ENCODE data around the gene WDR1.

WDR1 gene

GRCh38 chr4:10098780-10099160, 17.8 kb downstream of the WDR1 start:
- no peak for DNase-seq (ENCODE audit: low spot score)

DNA sequence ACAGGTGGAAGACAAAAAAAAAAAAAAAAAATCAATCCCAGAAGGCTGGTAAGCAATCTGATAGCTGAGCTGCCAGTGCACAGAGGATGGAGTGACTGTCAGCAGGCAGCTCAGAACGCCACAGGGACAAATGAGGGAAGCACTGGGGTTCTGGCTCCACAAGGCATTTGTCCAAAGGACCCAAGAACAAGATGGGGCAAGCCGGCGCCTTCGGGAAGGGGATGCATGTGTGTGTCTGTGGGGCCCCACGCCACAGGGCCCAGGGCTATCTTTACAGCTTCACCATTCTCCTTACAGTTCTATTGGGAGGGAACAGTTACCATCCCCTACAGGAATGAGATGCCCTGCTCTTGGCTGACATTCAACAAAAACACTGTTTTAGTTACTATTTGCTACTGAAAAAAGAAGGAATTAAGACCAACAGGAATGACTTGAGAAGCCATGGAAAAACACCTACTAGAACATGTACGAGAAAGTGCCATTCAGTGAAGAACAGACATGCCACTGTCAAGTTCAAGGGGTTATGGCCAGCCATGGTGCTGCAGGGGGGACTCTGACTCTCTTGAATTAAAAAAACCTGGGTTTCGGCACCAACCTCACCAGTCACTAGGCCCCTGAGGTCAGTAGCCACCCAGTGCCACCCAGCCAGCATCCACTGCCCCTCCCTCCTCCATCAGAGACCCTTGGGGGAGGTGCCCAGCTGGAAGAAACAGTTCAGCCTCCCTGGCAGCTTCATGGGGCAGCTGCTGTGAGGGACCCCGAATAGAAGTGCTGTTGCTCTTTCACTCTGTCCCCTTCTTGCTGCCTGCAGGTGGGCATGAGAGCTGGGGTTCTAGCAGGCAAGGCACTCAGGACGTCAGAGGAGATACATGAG, 18.5 kb downstream of the WDR1 start:
- no peak for DNase-seq (ENCODE audit: low spot score)

- no peak for DNase-seq (ENCODE audit: low spot score)
Observed at GRCh38 chr4:10096978-10097335, 19.6 kb downstream of the WDR1 start.

- DNase-seq (ENCODE audit: low spot score): no peak
Observed at GRCh38 chr4:10096201-10096977, 20.2 kb downstream of the WDR1 start.

GRCh38 chr4:10095296-10095991, 21.2 kb downstream of the WDR1 start:
- DNase-seq (ENCODE audit: low spot score): no peak

DNA sequence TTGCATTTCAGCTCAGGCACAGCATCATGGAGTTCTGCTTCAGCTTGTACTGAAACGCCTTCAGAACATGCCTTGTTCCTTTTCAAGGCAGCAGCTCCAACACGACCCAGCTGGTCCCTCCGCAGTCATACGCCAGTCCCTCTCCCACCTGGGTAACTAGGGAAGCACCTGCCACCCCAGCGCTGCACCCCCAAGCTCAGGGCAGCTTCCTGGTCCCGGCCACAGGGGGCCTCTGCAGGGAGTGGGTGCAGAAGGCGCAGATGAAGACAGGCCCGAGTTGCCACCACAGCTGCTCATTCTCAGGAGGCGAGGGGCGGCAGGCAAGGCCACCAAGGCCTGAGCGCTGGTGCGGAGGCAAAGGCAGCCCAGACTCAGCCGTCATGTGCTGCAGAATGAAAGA, 21.8 kb downstream of the WDR1 start:
- no peak for DNase-seq (ENCODE audit: low spot score)

DNA sequence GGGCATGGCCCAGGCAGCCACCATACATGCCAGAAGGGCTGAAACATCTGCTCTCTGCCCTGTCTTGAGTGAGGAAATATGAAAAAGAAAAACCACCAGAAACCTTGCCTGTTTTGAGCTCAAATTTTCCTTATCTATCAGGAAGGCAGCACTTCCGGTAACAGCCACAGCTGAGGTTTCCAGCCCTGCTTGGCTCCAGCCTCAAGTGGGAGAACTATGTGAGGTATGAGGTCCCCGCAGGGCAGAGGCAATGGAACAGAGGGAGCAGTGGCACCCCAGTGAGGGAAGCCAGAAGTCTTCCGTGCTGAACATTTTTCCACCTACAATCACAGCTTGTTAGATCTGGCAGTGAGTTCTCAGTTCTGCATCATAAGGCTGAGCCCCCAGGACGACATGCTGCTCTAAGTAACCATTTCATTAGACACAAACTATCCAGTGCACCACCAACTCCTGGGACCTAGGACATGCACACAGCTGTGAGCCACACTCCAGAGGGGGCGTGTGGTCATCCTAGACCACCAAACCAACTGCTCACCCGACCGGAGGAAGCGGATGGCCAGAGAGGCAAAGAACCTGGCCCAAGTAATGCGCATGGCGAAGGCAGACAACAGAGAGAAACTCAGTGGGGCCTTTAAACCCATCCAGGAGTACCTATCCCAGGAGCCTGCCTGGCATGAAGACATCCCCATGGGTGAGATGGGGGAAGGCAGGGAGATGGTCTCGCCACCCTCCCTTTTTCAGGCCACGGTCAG, 22.6 kb downstream of the WDR1 start:
- no peak for DNase-seq (ENCODE audit: low spot score)

- DNase-seq (ENCODE audit: low spot score): no peak
Observed at GRCh38 chr4:10093271-10093621, 23.4 kb downstream of the WDR1 start.

GRCh38 chr4:10092481-10093270, 23.9 kb downstream of the WDR1 start:
- no peak for DNase-seq (ENCODE audit: low spot score)

GRCh38 chr4:10091531-10092181, 24.9 kb downstream of the WDR1 start:
- DNase-seq (ENCODE audit: low spot score): no peak

DNA sequence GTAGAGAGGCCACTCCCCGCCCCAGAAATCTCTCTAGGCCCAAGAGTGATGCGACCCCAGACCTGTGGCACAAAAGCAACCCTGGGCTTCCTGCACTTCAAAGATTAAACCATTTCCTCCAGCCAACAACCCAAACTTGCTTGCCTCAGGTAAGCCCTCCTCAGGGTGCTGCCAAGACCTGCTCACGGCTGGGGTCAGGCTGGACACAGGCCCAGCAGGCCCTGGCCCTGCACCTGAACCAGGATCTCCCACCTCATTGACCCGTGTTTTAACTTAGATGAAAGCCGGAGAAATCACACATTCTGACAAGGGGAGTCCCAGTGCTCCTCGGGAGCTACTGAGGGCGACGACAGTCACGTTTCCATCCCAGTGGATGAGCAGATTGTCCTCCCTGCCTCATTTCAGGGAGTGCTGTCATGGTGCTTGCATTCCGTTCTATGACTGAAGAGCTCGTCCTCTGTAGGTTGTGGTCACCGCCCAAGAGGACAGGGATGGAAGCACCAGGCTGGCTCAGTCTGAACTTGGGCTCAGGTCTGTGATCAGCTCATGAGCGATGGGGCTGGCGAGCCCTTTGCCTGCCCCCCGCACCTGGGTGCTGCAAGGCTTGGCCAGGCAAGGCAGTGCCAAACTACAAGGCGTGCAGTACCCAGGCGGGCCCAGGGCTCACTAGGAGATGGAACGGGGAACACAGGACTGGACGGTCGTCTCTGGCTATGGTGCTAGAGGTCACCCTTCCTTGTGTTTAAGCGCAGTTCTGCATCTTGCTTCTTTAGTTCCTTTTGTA, 25.9 kb downstream of the WDR1 start:
- no peak for DNase-seq (ENCODE audit: low spot score)

DNA sequence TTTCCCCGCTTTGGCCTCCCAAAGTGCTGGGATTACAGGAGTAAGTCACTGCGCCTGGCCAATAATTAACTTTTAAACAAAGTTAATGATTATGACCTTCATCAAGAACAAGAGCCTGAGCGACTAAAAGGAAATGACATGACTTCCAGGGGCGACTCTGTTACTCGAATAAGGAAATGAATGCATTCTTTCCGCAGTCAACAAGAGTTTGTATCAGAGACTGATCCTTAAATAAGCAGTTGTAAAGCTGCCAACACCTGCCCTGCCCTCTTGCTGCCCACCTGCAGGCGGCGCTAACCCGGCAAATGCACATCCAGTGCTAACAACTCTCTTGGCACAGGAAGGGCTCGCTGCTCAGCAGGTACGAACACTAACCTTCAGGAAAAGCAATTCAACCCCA, 27.3 kb downstream of the WDR1 start:
- DNase-seq (ENCODE audit: low spot score): peak; percentile 61

- no peak for DNase-seq (ENCODE audit: low spot score)
Observed at GRCh38 chr4:10088135-10089010, 28.2 kb downstream of the WDR1 start.

DNA sequence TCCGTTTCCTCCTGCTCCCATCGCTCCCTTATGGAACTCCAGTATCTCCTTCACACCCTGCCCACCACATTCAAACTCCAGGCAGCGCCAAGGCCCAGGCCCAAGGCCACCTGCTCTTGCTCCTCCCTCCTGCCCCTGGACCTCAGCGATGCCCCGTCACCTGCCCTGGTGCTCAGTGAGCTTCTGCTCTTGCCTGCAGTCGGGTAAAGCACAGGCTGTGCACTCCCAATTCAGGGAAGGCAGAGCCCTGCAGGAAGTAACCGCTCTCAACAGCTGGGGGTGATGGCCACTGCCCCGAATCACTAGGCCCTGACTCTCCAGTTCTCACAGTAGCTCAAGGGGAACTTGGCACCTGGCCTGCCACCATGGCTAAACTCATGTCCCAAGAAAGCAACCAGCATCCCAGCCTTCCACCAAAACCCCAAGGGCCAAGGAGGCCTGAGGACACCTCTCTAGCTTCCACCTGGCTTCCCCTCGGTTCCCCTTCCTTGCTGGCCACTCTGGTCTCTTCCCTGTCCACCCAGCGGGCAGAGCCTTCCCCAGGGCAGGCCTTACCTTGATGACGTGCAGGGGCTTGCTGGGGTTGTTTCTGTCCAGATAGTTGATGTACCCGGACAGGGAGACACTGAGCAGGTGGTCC, 29.3 kb downstream of the WDR1 start:
- DNase-seq (ENCODE audit: low spot score): no peak

DNA sequence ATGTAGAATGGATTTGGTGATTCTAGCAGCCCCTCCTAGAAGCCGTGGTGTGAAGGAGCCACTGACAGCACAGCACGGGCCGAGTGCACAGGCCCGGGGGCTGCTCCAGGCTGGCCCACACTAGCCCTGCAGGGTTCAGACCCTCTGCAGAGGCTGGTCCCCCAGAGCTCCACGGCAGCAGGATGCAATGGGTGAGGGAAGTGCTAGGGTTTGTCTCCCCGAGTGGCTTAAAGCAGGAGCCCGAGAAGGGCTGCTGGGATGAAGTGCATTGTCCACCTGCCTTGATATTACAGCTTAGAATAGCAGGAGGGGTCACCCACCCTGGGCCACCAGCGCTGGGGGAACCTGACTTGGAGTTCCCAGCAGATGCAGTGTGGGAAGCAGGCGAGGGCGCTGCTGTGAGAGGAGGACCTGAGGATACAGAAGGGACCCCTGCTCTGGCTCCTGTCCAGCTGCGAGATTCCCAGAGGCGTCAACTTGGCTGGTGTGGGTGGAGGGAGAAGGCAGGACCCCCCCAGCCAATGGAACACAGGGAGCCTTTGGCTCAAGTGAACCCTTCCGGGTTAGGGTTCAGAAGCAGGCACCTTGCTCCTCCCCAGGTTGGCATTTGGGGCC, 30.0 kb downstream of the WDR1 start:
- no peak for DNase-seq (ENCODE audit: low spot score)

DNA sequence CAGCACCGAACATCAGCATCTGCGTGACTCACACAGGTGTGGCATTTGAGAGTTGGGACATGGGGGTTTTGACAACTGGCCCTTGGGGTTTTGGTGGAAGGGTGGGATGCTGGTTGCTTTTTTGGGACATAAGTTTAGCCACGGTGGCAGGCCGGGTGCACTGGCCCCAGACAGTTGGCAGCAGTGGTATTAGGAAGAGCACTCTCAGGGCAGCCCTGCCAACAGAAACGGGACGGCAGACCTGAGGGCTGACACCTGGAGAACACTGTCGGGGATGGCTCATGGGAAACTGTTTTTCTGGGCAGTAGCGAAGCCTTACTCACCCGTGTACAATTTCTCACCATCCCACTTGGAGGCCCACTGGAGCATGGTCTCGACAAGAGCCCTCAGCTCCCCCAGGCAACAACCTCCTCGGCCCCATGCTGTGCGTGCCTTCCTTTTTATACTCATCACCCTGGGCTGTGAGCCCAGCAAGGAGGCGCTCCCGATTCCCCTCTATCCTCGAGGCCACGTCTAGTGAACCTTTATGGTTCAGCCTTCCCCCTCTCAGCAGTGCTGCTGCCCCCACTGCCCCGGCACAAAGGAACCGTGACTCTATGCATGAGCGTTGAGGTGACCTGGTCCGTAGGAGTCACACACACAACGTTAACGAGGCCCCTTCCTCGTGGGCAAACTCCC, 30.6 kb downstream of the WDR1 start:
- no peak for DNase-seq (ENCODE audit: low spot score)

DNA sequence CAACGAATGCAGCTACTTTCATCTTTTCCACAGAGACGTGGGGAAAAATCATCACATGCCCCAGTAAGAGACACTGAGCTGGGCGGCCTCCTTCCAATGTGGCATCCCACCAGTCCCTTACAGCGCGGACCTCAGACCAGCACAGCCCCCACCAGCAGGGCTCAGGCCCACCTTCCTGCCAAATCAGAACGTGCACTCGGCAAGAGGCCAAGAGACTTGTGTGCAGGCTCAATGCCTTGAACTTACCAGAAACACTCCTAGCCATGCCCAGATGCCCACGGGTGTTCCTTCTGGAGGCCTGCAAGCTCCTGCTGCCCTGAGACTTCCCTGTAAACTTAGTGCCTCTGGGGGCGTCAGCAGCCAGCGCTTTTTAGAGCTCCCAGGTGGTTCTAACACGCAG, 31.2 kb downstream of the WDR1 start:
- DNase-seq (ENCODE audit: low spot score): no peak
